ENCODE measurements around the gene HBB.
"Not testable (repeated sequence)": the region's sequence is repeated elsewhere in the genome, so short reads cannot be mapped to it uniquely, and the experiment has no call there.

The HBB gene

GRCh38 chr11:5226732-5227310 is at the start of gene HBB:
Gene HBB, minus strand, starts transcription at chr11:5227071. Its CDS starts 50 bp downstream, at chr11:5227021.
- no peak for DNase-seq

GRCh38 chr11:5275369-5276110 is 48.7 kb upstream of the HBB start:
- DNase-seq, result no peak

GRCh38 chr11:5274395-5274794 is 47.5 kb upstream of the HBB start:
- DNase-seq, result no peak

- no peak for DNase-seq
Measured at GRCh38 chr11:5272395-5273017, 45.6 kb upstream of the HBB start.

- no peak for DNase-seq
Measured at GRCh38 chr11:5269715-5270147, 42.9 kb upstream of the HBB start, which contains the start of gene HBE1. Gene HBE1, minus strand, starts transcription at chr11:5269945. Its CDS starts 55 bp downstream, at chr11:5269890.

GRCh38 chr11:5267033-5267563 is 40.2 kb upstream of the HBB start:
- DNase-seq, result no peak

GRCh38 chr11:5266609-5267008 is 39.7 kb upstream of the HBB start:
- DNase-seq, result no peak

- DNase-seq, result no peak
Measured at GRCh38 chr11:5265832-5266231, 39.0 kb upstream of the HBB start.

GRCh38 chr11:5258543-5259262 is 31.8 kb upstream of the HBB start:
- DNase-seq, result no peak

- no peak for DNase-seq
Measured at GRCh38 chr11:5257296-5257695, 30.4 kb upstream of the HBB start.

GRCh38 chr11:5254646-5255413 is 28.0 kb upstream of the HBB start, which contains the start of gene HBG2:
Gene HBG2, minus strand, starts transcription at chr11:5254781. Its CDS starts 53 bp downstream, at chr11:5254728.
- DNase-seq, result not testable (repeated sequence)

GRCh38 chr11:5254023-5254422 is 27.2 kb upstream of the HBB start:
- DNase-seq, result not testable (repeated sequence)

- DNase-seq, result not testable (repeated sequence)
Measured at GRCh38 chr11:5253440-5253839, 26.6 kb upstream of the HBB start.

GRCh38 chr11:5252919-5253265 is 26.0 kb upstream of the HBB start:
- DNase-seq, result no peak

GRCh38 chr11:5252192-5252918 is 25.5 kb upstream of the HBB start:
- no peak for DNase-seq

- DNase-seq, result no peak
Measured at GRCh38 chr11:5251746-5252145, 24.9 kb upstream of the HBB start.

GRCh38 chr11:5250543-5251204 is 23.8 kb upstream of the HBB start:
- DNase-seq, result no peak

GRCh38 chr11:5249807-5250396 is 23.0 kb upstream of the HBB start, which contains the start of gene HBG1:
Gene HBG1, minus strand, starts transcription at chr11:5249857. Its CDS starts 53 bp downstream, at chr11:5249804.
- not testable (repeated sequence) for DNase-seq

GRCh38 chr11:5248498-5248897 is 21.6 kb upstream of the HBB start:
- DNase-seq, result not testable (repeated sequence)

GRCh38 chr11:5247472-5248192 is 20.8 kb upstream of the HBB start:
- DNase-seq, result no peak

All from NCI-H2029 treated with DMSO at 0.1 percent for 48 hours (cell line).